ENCODE data around the gene AIF1L.

AIF1L gene

DNA sequence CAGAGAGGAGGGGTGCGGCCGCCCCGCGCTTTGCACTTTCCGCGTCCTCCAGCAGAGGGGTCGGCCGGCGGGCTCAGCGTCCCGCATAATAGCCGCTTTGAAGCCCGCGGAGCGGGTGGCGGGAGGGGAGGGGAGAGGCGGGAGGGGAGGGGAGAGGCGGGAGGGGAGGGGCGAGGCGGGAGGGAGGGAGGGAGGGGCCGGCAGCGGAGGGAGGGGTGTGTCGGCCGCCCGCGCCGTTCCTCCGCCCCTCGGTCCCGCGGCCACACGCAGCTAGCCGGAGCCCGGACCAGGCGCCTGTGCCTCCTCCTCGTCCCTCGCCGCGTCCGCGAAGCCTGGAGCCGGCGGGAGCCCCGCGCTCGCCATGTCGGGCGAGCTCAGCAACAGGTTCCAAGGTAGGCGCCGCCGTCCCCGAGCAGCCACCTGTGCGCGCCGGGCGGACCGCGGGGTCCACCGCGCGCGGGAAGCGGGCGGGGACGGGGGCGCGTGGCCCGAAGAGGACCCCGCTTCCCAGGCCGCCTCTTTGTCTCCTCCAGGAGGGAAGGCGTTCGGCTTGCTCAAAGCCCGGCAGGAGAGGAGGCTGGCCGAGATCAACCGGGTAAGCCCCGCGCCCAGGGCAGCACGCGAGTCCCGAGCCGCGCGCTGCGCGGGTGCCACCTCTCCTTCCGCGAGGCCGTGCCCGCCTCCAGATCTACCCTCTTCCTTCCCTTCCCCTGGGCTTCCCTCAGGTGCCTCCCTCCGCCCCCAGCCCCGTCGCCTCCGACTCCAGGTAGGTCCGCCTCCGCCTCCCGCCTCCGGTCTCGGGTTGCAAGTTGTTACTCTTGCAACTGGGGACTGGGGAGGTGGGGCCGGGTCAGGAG is at the start of gene AIF1L:
TSS of gene AIF1L (plus strand) at position 263 of the 857 bp plus-strand sequence. CDS start at position 362, 99 bp downstream.
- TF ChIP-seq, protein P1, sequence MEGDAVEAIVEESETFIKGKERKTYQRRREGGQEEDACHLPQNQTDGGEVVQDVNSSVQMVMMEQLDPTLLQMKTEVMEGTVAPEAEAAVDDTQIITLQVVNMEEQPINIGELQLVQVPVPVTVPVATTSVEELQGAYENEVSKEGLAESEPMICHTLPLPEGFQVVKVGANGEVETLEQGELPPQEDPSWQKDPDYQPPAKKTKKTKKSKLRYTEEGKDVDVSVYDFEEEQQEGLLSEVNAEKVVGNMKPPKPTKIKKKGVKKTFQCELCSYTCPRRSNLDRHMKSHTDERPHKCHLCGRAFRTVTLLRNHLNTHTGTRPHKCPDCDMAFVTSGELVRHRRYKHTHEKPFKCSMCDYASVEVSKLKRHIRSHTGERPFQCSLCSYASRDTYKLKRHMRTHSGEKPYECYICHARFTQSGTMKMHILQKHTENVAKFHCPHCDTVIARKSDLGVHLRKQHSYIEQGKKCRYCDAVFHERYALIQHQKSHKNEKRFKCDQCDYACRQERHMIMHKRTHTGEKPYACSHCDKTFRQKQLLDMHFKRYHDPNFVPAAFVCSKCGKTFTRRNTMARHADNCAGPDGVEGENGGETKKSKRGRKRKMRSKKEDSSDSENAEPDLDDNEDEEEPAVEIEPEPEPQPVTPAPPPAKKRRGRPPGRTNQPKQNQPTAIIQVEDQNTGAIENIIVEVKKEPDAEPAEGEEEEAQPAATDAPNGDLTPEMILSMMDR (IDR thresholded peaks at IDR 0.05; ENCODE audit: low read depth, low read length) = no peak
- DNase-seq (ENCODE audit: low read depth in 2 of 2) = peak in 1 of 2 donors; percentile 12
- H3K4me3 ChIP-seq (replicated peaks in 1 of 2; ENCODE audit: low read depth in 2 of 2, low read length in 2 of 2) = peak within 1 kb of the TSS in 1 of 2 donors; percentile 17

DNA sequence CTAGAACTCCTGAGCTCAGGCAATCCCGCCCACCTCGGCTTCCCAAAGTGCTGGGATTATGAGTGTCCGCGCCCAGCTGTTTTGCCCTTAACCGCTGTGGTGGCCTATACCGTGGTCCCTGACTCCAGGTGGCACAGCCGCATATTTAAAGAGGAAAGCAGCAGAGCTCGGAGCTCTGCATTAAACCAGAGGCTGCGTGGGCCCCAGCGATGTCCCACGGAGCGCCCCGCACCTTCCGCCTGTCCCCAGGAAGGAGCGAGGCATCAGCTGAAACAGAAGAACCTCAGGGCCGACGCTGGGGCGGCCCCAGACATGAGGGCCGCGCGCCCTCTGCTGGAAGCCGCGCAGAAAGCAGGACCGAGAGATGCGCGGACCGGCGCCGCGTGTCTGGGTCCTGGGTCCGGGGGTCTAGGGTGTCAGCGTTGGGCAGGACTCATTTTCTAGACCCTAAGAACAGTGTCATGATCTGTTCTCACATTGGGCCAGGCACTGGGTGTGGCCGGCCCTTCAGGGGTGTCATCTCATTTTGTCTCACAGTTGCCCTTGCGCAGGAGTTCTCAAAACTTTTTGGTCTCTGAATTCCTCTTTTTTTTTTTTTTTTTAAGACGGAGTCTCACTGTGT is 49.6 kb upstream of the AIF1L start:
- no peak overlapping the region for H3K4me3 ChIP-seq (replicated peaks in 1 of 2; ENCODE audit: low read depth in 2 of 2, low read length in 2 of 2)
- DNase-seq (ENCODE audit: low read depth in 2 of 2) = peak; percentile 68
- TF ChIP-seq, protein P1 (IDR thresholded peaks at IDR 0.05; ENCODE audit: low read depth, low read length) = peak; percentile 97

DNA sequence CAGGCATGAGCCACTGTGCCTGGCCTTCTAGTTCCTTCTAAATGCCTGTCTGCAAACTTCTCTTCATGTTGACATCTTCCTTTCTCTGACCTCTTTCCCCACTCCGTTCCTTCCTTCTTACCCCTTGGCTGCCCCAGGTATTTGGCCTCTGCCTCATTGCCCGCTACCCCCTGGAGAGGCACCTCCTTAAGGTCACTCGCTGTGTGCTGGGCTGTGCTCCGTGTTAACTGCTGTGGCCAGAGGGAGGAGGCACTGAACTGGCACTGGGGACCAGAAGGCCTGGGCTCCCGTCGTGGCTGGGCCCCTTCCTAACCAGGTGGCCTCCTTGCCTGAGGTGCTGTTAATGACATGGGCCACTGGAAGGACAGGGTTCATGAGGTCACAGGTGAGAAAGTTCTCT is 48.0 kb upstream of the AIF1L start:
- H3K4me3 ChIP-seq (replicated peaks in 1 of 2; ENCODE audit: low read depth in 2 of 2, low read length in 2 of 2) = no peak overlapping the region
- TF ChIP-seq, protein P1 (IDR thresholded peaks at IDR 0.05; ENCODE audit: low read depth, low read length) = no peak
- no peak for DNase-seq (ENCODE audit: low read depth in 2 of 2)

DNA sequence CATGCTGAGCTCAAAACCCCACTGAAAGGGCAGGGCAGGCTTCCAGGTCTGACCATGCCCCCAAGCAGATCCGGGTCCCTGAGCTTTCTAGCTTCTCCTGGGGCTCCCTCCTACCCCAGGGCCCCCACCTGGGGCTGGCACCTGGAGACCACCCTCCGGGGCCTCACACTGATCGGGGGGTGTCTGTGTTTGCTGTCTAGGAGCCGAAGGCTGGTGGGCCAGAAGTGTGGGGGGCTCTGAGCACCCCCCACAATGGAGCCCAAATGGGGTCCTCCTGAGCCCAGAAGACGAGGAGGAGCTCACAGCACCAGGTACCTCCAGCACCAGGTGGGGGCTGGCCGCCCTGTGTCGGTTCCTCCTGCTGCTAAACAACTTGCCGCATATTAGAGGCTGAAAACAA is 47.5 kb upstream of the AIF1L start:
- TF ChIP-seq, protein P1 (IDR thresholded peaks at IDR 0.05; ENCODE audit: low read depth, low read length) = no peak
- no peak for DNase-seq (ENCODE audit: low read depth in 2 of 2)
- H3K4me3 ChIP-seq (replicated peaks in 1 of 2; ENCODE audit: low read depth in 2 of 2, low read length in 2 of 2) = no peak overlapping the region

DNA sequence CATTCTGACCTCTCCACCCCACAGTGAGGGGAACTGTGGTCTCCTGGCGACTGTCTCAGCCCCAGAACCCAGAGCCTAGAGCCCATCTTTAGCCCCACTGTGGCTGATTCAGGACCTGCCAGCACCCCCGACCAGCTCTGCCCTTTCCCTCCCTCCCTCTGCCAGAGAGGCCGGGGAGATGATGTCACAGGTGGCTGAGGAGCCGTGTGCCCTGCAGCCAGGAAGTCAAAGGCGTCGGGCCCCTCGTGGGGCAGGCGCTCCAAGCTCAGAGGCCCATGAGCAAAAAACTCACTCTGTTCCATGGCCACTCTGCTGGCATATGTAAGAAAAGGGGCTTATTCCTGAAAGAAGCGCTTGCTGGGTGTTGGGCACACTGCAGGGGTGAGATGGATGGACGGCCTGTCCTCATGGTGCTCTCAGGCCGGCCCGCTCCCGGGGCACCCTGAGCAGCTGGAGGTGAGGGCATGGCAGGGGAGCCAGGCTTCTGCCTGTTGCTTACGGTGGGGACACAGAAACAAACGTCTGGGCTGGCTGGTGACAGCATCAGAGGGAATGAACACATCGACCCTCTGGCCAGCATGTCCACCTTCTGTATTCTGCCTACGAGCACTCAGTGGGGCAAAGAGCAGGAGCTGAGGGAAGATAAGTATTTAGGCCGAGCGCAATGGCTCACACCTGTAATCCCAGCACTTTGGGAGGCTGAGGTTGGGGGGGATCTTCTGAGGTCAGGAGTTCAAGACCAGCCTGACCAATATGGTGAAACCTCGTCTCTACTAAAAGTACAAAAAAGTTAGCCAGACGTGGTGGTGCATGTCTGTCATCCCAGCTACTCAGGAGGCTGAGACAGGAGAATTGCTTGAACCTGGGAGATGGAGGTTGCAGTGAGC is 46.3 kb upstream of the AIF1L start:
- no peak overlapping the region for H3K4me3 ChIP-seq (replicated peaks in 1 of 2; ENCODE audit: low read depth in 2 of 2, low read length in 2 of 2)
- DNase-seq (ENCODE audit: low read depth in 2 of 2) = no peak
- TF ChIP-seq, protein P1 (IDR thresholded peaks at IDR 0.05; ENCODE audit: low read depth, low read length) = no peak

DNA sequence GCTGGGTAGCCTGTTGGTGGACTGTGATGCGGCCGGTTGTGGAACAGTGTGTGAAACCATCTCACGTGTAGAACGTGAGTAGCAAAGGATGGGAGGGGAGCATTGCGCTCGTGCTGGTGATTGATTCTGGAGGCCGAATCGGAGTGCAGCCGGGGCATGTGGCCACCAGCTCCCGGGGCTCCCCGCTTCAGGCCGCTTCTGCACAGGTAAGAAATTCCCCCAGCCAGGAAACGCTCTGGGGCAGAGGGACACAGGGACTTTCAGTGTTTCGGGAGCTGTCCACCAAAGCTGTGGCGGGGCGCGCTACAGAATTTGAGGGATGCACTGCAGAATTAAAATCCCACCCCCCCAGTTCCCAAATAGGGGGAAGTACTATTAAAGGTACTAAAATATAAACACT is 45.5 kb upstream of the AIF1L start:
- DNase-seq (ENCODE audit: low read depth in 2 of 2) = no peak
- no peak overlapping the region for H3K4me3 ChIP-seq (replicated peaks in 1 of 2; ENCODE audit: low read depth in 2 of 2, low read length in 2 of 2)
- TF ChIP-seq, protein P1 (IDR thresholded peaks at IDR 0.05; ENCODE audit: low read depth, low read length) = no peak

All from cardiac fibroblast (primary cell).